Erythroblast (primary cell): ENCODE data around the gene ARHGEF25.

Source experiments
- GATA1 ChIP-seq: IDR thresholded peaks from 2 replicates; pipeline ENCODE4 v1.6.1; 2011; ENCODE audit warnings: low read depth, mild to moderate bottlenecking, control low read depth, low read length, moderate library complexity
- POLR2A ChIP-seq: IDR thresholded peaks from 2 replicates; pipeline ENCODE4 v1.6.1; 2011; ENCODE audit warnings: mild to moderate bottlenecking, low read length

GRCh38 chr12:57611827-57612710 is 834 bp downstream of the ARHGEF25 start:
- TF ChIP-seq POLR2A (no peak), GATA1 (no peak)
